ENCODE data around the gene MAGI3. TPM values are rescaled to one million over a fixed set of nuclear protein-coding genes. Genes with fewer than 3 reads are reported as not detected.
"Not testable (repeated sequence)": the region's sequence is repeated elsewhere in the genome, so short reads cannot be mapped to it uniquely, and the experiment has no call there.

The MAGI3 gene
- total RNA-seq, 1 experiment from 2014 or later = 7.2 TPM

DNA sequence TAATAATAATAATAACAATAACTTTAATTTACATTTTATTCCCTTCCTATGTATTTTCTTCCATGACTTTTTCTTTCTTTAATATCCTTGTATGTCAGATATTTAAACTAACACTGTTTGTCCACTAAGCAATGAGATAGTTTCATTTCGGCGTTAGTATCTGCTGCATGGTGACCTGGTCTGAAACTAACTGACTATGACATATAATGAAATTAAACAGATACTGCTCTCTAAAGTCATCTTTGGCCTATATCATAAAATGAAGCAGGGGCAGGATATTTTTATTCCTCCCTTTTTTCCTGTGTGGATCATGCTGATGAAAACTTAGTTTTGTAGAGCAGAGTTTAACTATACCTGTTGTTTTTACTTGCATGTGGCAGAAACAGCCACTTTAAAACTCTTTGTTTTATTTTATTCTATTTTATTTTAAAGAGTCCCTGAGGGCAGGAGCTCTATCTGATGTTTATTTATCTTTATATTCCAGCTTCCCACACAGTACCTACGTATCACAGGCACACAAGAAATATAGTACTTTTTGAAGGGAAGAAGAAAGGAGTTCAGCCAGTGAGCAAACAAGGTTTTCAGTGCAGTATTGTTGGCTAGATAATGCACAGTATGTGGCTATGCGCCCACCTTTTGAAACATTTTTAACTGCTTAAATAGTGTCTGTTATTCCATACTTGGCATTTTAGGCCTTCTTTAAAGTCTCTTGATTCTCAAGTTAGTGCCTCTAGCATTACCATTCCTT, 203.4 kb downstream of the MAGI3 start:
- H3F3A ChIP-seq (ENCODE audit: low read length, unreplicated experiment) = no peaks in the 10 kb centered on the region
- BruUV-seq (replicated peaks) = no TSS peak
- no peaks in the 10 kb centered on the region for H4K20me1 ChIP-seq (ENCODE audit: low read length)
- no peak overlapping the region for H3K9ac ChIP-seq (ENCODE audit: low read length)
- no peaks in the 10 kb centered on the region for H3K27me3 ChIP-seq (ENCODE audit: low read length)
- intact Hi-C loops (cut with micrococcal nuclease) = no loop called here
- H3K9me2 ChIP-seq (replicated peaks; ENCODE audit: low read length) = no peaks in the 10 kb centered on the region
- ChIA-PET POLR2A (ENCODE audit: unreplicated experiment) (no interaction called here), CTCF (no interaction called here)
- TF ChIP-seq, protein P1, sequence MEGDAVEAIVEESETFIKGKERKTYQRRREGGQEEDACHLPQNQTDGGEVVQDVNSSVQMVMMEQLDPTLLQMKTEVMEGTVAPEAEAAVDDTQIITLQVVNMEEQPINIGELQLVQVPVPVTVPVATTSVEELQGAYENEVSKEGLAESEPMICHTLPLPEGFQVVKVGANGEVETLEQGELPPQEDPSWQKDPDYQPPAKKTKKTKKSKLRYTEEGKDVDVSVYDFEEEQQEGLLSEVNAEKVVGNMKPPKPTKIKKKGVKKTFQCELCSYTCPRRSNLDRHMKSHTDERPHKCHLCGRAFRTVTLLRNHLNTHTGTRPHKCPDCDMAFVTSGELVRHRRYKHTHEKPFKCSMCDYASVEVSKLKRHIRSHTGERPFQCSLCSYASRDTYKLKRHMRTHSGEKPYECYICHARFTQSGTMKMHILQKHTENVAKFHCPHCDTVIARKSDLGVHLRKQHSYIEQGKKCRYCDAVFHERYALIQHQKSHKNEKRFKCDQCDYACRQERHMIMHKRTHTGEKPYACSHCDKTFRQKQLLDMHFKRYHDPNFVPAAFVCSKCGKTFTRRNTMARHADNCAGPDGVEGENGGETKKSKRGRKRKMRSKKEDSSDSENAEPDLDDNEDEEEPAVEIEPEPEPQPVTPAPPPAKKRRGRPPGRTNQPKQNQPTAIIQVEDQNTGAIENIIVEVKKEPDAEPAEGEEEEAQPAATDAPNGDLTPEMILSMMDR (conservative IDR thresholded peaks at IDR 0.05; ENCODE audit: low read depth, low read length) = no peak
- no peak for TF ChIP-seq EZH2phosphoT487 (IDR thresholded peaks at IDR 0.05; ENCODE audit: borderline replicate concordance, low read length)
- TF ChIP-seq EZH2 (IDR thresholded peaks at IDR 0.05; ENCODE audit: low read length, unreplicated experiment) = no peak
- H3K4me3 ChIP-seq (ENCODE audit: low read length) = no peak overlapping the region
- no peak overlapping the region for H3K27ac ChIP-seq (ENCODE audit: low read length)
- H3K36me3 ChIP-seq (ENCODE audit: low read depth, low read length) = peaks cover 17% of the 10 kb centered on the region
- H2AFZ ChIP-seq (ENCODE audit: low read length) = no peak overlapping the region
- H3K4me2 ChIP-seq (ENCODE audit: low read length) = no peak overlapping the region
- H3K79me2 ChIP-seq (ENCODE audit: low read length) = no peaks in the 10 kb centered on the region
- ATAC-seq (no peak), DNase-seq (no peak)
- H3K9me3 ChIP-seq (ENCODE audit: low read length) = no peaks in the 10 kb centered on the region
- no peaks in the 10 kb centered on the region for H3K4me1 ChIP-seq (ENCODE audit: insufficient read depth, low read length)

DNA sequence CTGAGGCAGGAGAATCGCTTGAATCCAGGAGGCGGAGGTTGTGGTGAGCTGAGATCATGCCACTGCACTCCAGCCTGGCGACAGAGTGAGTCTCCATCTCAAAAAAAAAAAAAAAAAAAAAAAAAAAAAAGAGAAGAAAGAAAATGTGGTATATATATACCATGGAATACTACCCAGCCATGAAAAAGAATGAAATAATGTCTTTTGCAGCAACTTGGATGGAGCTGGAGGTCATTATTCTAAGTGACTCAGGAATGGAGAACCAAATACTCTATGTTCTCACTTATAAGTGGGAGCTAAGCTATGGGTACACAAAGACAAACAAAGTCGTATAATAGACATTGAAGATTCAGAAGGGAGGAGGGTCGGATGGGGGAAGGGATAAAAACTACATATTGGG, 214.2 kb downstream of the MAGI3 start:
- CTCF ChIA-PET; H3K4me3 ChIP-seq (ENCODE audit: low read length); H3K9ac ChIP-seq (ENCODE audit: low read length); BruUV-seq (replicated peaks); H3K27ac ChIP-seq (ENCODE audit: low read length); intact Hi-C loops (cut with micrococcal nuclease); H3K27me3 ChIP-seq (ENCODE audit: low read length); H3K9me2 ChIP-seq (replicated peaks; ENCODE audit: low read length); ATAC-seq; H3K9me3 ChIP-seq (ENCODE audit: low read length); H4K20me1 ChIP-seq (ENCODE audit: low read length); DNase-seq; H3K79me2 ChIP-seq (ENCODE audit: low read length); H3K4me1 ChIP-seq (ENCODE audit: insufficient read depth, low read length); H3K36me3 ChIP-seq (ENCODE audit: low read depth, low read length); H3K4me2 ChIP-seq (ENCODE audit: low read length); H3F3A ChIP-seq (ENCODE audit: low read length, unreplicated experiment); H2AFZ ChIP-seq (ENCODE audit: low read length): not testable (repeated sequence)
- POLR2A ChIA-PET (ENCODE audit: unreplicated experiment) = interaction anchor here (0.6 kb wide), 1 partner anchor 380 kb away, joined by 9 read pairs; no protein-coding TSS in a partner anchor

DNA sequence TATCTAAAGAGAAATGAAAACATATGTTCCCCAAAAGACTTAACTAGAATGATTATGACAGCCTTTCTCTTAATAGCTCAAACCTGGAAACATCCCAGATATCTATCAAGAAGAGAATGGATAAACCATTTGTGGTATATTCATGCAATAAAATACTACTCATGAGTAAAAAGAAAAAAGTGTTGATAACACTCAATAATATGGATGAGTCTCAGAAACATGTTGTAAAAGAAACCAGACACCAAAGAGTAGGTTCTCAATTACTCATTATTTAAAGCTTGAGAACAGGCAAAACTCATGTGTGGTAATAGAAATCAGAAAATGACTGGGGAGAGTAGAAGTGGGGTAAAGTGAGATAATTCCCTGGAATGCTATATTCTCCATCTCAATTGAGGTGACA, 214.8 kb downstream of the MAGI3 start:
- POLR2A ChIA-PET (ENCODE audit: unreplicated experiment) = interaction anchor here (0.6 kb wide), 1 partner anchor 381 kb away, joined by 9 read pairs; no protein-coding TSS in a partner anchor
- TF ChIP-seq EZH2 (IDR thresholded peaks at IDR 0.05; ENCODE audit: low read length, unreplicated experiment) = no peak
- TF ChIP-seq, protein P1 (conservative IDR thresholded peaks at IDR 0.05; ENCODE audit: low read depth, low read length) = no peak
- TF ChIP-seq EZH2phosphoT487 (IDR thresholded peaks at IDR 0.05; ENCODE audit: borderline replicate concordance, low read length) = no peak

More for the DNA sequence above, 214.8 kb downstream of the MAGI3 start:
- H3K4me2 ChIP-seq (ENCODE audit: low read length) = no peak overlapping the region
- no peak overlapping the region for H3K27ac ChIP-seq (ENCODE audit: low read length)
- H4K20me1 ChIP-seq (ENCODE audit: low read length) = no peaks in the 10 kb centered on the region
- BruUV-seq (replicated peaks) = no TSS peak
- DNase-seq (no peak), ATAC-seq (no peak)
- no peaks in the 10 kb centered on the region for H3K4me1 ChIP-seq (ENCODE audit: insufficient read depth, low read length)
- no peak overlapping the region for H3K9ac ChIP-seq (ENCODE audit: low read length)
- CTCF ChIA-PET = no interaction called here
- H3K9me2 ChIP-seq (replicated peaks; ENCODE audit: low read length) = no peaks in the 10 kb centered on the region
- no peaks in the 10 kb centered on the region for H3K36me3 ChIP-seq (ENCODE audit: low read depth, low read length)
- no peaks in the 10 kb centered on the region for H3F3A ChIP-seq (ENCODE audit: low read length, unreplicated experiment)
- no peaks in the 10 kb centered on the region for H3K79me2 ChIP-seq (ENCODE audit: low read length)
- no peaks in the 10 kb centered on the region for H3K27me3 ChIP-seq (ENCODE audit: low read length)
- no peak overlapping the region for H3K4me3 ChIP-seq (ENCODE audit: low read length)
- no peaks in the 10 kb centered on the region for H3K9me3 ChIP-seq (ENCODE audit: low read length)
- intact Hi-C loops (cut with micrococcal nuclease) = no loop called here
- no peak overlapping the region for H2AFZ ChIP-seq (ENCODE audit: low read length)

Data from PC-3 (cell line).